ENCODE data around the gene TMCC3. TPM values are rescaled to one million over a fixed set of nuclear protein-coding genes. Genes with fewer than 3 reads are reported as not detected.

Gene TMCC3
- total RNA-seq, 1 experiment from 2014 or later: 2.2 TPM

GRCh38 chr12:94587266-94588241 is 62.8 kb downstream of the TMCC3 start (continued):
- no peak for TF ChIP-seq ATF6 (CRISPR knock-in tag; IDR thresholded peaks at IDR 0.05)
- TF ChIP-seq PRDM15 (CRISPR knock-in tag; IDR thresholded peaks at IDR 0.05): no peak
- no peak for TF ChIP-seq ZNF671 (CRISPR knock-in tag; IDR thresholded peaks at IDR 0.05)
- no peak for TF ChIP-seq ATF1 (CRISPR knock-in tag; IDR thresholded peaks at IDR 0.05)
- no peak for TF ChIP-seq TEAD1 (CRISPR knock-in tag; IDR thresholded peaks at IDR 0.05)
- TF ChIP-seq USF2 (CRISPR knock-in tag; IDR thresholded peaks at IDR 0.05): no peak
- TF ChIP-seq ERG (CRISPR knock-in tag; IDR thresholded peaks at IDR 0.05): no peak
- TF ChIP-seq NFYB (CRISPR knock-in tag; conservative IDR thresholded peaks at IDR 0.05; ENCODE audit: low read depth): no peak
- no peak for TF ChIP-seq ELF4 (CRISPR knock-in tag; IDR thresholded peaks at IDR 0.05; ENCODE audit: low read depth)
- TF ChIP-seq AR (CRISPR knock-in tag; IDR thresholded peaks at IDR 0.05): no peak

- ATAC-seq: no peak
- H3K9me3 Mint-ChIP-seq: no peaks in the 10 kb centered on the region
- no peak for DNase-seq (ENCODE audit: low spot score)
- H3K36me3 Mint-ChIP-seq: no peaks in the 10 kb centered on the region
- CTCF ChIA-PET: no interaction called here
- no peak overlapping the region for H3K4me3 Mint-ChIP-seq
- H3K27me3 Mint-ChIP-seq (ENCODE audit: low read depth): no peaks in the 10 kb centered on the region; the same call in 1 of the 2 replicates
- no peak overlapping the region for H3K27ac Mint-ChIP-seq
- POLR2A ChIA-PET: interaction anchor here (0.6 kb wide), 1 partner anchor 124 kb away, joined by 7 read pairs; no protein-coding TSS in a partner anchor
- H3K4me1 Mint-ChIP-seq: peaks cover 18% of the 10 kb centered on the region
- TF ChIP-seq E2F1 (CRISPR knock-in tag; IDR thresholded peaks at IDR 0.05): no peak
- no peak for TF ChIP-seq ZMAT4 (CRISPR knock-in tag; IDR thresholded peaks at IDR 0.05)
- TF ChIP-seq ZNF512 (CRISPR knock-in tag; IDR thresholded peaks at IDR 0.05; ENCODE audit: borderline replicate concordance): no peak
- TF ChIP-seq CTCF (IDR thresholded peaks at IDR 0.05): no peak
- TF ChIP-seq SOX15 (CRISPR knock-in tag; IDR thresholded peaks at IDR 0.05): no peak
- no peak for TF ChIP-seq NFE2L1 (CRISPR knock-in tag; IDR thresholded peaks at IDR 0.05)
These were observed 63.6 kb downstream of the TMCC3 start for GRCh38 chr12:94586589-94587259.
